C4-2B (cell line): ENCODE data around the gene DMAC2.

Experiments
- H3K27ac ChIP-seq: fragments of 450-650 bp; 2 replicates; pipeline ENCODE4 v1.5.1; 2017
- ZFX ChIP-seq: fragments of 450-650 bp; IDR thresholded peaks from 2 replicates; pipeline ENCODE4 v1.6.1; 2017
- TF ChIP-seq, protein P1 (sequence below): fragments of 450-650 bp; conservative IDR thresholded peaks from 2 replicates; pipeline ENCODE4 v1.5.1; 2017; ENCODE audit warnings: mild to moderate bottlenecking

DMAC2 gene

DNA sequence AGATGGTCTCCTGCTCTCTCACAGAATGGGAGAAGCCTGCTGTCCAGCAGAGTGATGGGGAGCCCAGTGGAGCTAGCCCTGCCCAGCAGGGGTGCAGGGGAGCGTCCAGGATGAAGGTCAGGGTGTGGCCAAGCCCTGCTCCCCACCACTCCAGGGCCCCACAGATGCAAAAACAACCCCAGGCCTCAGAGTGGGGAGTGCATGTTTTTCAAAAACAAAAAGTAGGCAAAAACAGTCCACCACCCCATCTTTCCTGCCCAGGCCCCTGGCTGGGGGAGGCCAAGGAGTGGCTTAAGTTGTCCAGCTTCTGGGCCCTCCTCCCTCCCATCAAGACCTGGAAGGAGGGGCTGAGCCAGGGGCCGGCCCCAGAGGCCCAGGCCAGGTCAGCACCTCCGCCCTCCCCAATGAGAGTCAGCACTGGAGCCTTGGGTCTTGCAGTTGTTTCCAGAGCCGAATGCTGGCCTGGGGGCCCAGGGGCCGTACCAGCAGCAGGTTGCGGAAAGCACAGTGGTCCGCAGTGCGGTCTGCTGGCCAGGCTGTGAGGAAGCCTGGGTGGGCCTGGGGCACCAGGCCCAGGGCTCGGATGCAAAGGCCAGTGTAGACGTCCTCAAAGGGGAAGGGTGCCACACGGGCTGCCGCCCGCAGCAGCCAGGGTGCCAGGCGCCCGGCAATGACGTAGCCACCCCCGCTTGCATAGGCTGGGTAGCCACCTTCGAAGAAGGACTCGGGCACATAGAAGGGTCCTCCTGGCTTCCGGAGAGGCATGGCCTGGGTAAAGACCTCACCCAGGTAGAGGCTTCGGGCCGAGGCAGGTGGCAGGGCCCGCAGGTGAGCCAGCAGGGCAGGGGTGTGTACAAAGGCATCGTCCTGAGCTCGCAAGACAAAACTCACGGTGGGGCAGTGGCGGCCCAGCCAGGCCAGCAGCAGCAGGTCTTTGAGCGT, 14.3 kb downstream of the DMAC2 start:
- TF ChIP-seq, protein P1, sequence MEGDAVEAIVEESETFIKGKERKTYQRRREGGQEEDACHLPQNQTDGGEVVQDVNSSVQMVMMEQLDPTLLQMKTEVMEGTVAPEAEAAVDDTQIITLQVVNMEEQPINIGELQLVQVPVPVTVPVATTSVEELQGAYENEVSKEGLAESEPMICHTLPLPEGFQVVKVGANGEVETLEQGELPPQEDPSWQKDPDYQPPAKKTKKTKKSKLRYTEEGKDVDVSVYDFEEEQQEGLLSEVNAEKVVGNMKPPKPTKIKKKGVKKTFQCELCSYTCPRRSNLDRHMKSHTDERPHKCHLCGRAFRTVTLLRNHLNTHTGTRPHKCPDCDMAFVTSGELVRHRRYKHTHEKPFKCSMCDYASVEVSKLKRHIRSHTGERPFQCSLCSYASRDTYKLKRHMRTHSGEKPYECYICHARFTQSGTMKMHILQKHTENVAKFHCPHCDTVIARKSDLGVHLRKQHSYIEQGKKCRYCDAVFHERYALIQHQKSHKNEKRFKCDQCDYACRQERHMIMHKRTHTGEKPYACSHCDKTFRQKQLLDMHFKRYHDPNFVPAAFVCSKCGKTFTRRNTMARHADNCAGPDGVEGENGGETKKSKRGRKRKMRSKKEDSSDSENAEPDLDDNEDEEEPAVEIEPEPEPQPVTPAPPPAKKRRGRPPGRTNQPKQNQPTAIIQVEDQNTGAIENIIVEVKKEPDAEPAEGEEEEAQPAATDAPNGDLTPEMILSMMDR: no peak
- TF ChIP-seq ZFX: no peak
- no peak overlapping the region for H3K27ac ChIP-seq

DNA sequence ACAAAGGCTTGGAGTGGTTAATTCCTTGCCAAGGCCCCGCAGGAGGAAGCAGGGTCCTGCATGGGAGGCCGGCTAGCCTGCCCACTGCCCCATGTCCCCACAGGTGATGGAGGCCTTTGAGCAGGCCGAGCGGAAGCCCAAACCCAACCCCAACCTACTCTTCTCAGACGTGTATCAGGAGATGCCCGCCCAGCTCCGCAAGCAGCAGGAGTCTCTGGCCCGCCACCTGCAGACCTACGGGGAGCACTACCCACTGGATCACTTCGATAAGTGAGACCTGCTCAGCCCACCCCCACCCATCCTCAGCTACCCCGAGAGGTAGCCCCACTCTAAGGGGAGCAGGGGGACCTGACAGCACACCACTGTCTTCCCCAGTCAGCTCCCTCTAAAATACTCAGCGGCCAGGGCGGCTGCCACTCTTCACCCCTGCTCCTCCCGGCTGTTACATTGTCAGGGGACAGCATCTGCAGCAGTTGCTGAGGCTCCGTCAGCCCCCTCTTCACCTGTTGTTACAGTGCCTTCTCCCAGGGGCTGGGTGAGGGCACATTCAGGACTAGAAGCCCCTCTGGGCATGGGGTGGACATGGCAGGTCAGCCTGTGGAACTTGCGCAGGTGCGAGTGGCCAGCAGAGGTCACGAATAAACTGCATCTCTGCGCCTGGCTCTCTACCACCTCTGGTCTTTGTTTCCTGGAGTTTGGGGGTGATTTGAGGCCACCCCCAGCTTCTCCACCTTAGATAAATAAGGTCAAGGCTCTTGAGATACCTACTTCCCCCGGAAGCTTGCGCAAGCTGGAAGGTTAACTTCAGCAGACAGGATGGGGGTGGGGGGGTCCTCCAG, 15.2 kb downstream of the DMAC2 start:
- TF ChIP-seq, protein P1: no peak
- no peak for TF ChIP-seq ZFX
- H3K27ac ChIP-seq: no peak overlapping the region

DNA sequence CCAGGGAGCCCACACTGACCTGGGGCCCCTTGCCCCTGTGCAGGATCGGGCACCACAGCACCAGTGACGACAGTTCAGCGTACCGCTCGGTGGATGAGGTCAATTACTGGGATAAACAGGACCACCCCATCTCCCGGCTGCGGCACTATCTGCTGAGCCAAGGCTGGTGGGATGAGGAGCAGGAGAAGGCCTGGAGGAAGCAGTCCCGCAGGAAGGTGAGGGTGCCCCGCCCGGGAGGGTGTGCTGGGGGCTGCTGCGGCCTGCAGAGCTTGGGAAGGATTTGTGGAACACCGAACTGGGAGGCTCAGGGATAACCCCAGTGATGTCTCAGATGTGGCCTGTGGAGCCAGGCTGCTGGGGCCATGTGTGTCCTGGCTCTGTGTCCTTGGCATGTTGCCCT, 16.8 kb downstream of the DMAC2 start:
- TF ChIP-seq ZFX: no peak
- TF ChIP-seq, protein P1: no peak
- H3K27ac ChIP-seq: no peak overlapping the region

DNA sequence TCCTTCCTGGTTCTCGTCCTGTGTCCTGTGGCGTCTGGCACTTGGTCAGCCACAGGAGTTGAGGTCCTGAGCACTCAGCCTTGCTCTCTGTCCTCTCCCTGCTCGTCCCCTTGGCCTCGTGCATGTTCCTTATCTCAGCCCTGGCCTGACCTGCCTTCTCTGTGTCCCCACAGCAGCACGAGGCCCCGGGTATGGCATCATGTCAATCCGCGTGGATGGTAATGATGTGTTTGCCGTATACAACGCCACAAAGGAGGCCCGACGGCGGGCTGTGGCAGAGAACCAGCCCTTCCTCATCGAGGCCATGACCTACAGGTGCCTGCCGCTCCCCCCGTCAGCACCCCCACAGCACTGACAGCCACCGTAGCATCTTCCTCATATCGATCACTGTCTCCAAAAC, 17.3 kb downstream of the DMAC2 start:
- TF ChIP-seq, protein P1: no peak
- no peak for TF ChIP-seq ZFX
- no peak overlapping the region for H3K27ac ChIP-seq

DNA sequence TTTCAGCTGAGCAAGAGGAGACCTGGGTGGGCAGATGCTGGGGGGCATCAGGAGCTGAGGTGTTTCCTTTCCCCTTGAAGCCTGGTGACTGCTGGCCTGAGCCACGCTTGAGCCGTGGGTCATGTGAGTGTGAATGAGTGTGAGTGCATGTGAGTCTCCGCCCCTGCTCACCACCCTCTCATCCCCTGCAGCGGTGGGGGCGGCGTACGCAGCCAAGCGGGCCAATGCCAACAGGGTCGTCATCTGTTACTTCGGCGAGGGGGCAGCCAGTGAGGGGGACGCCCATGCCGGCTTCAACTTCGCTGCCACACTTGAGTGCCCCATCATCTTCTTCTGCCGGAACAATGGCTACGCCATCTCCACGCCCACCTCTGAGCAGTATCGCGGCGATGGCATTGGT, 17.7 kb downstream of the DMAC2 start:
- TF ChIP-seq, protein P1: no peak
- TF ChIP-seq ZFX: no peak

DNA sequence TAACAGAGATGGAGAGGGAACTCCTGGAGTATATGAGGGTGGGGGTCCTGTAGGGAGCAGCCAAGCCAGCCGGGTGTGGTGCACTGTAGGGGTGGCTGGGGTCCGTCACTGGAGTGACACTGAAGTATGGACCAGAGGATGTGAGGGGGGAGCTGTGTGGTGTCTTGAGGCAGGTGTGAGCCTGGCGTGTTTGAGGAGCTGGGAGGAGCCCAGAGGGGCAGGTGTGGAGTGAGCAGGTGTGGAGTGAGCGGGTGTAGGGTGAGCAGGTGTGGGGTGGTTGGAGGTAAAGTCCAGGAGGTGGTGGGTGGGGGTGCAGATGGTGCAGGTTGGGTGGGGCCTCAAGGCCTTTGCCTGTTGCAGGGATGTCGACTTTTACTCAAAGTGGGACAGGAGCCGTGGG, 18.4 kb downstream of the DMAC2 start:
- TF ChIP-seq ZFX: no peak
- TF ChIP-seq, protein P1: no peak

More for the DNA sequence above, 17.7 kb downstream of the DMAC2 start:
- H3K27ac ChIP-seq: no peak overlapping the region

More for the DNA sequence above, 18.4 kb downstream of the DMAC2 start:
- H3K27ac ChIP-seq: no peak overlapping the region
